HepG2 (cell line): ENCODE data around the gene CMTM3. TPM values are rescaled to one million over a fixed set of nuclear protein-coding genes. Genes with fewer than 3 reads are reported as not detected.

Experiments
- GPBP1L1 ChIP-seq: sonication (generic); formaldehyde crosslinking; IDR thresholded peaks from 2 replicates; pipeline ENCODE4 v1.5.0; 2020; ENCODE audit warnings: mild to moderate bottlenecking, missing genetic modification reagents
- HDAC1 ChIP-seq: sonication (generic); formaldehyde crosslinking; IDR thresholded peaks from 2 replicates; pipeline ENCODE4 v1.5.1; 2020; ENCODE audit warnings: mild to moderate bottlenecking, missing genetic modification reagents
- HNRNPH1 ChIP-seq: fragments of 200-400 bp; formaldehyde crosslinking; optimal IDR thresholded peaks from 2 replicates; pipeline ENCODE3; 2017; ENCODE audit warnings: mild to moderate bottlenecking, low read depth, low read length
- HOXD1 ChIP-seq: sonication (generic); formaldehyde crosslinking; IDR thresholded peaks from 2 replicates; pipeline ENCODE4 v1.5.0; 2020; ENCODE audit warnings: missing genetic modification reagents
- KAT7 ChIP-seq: IDR thresholded peaks from 2 replicates; pipeline ENCODE4 v1.6.1; 2018; ENCODE audit warnings: borderline replicate concordance, missing compliant biosample characterization
- KDM5B ChIP-seq: sonication (generic); formaldehyde crosslinking; IDR thresholded peaks from 2 replicates; pipeline ENCODE4 v1.4.0; 2020; ENCODE audit warnings: missing genetic modification reagents, mild to moderate bottlenecking, borderline replicate concordance
- KIAA2018 ChIP-seq: sonication (generic); formaldehyde crosslinking; IDR thresholded peaks from 2 replicates; pipeline ENCODE4 v1.5.0; 2020; ENCODE audit warnings: mild to moderate bottlenecking, missing genetic modification reagents, borderline replicate concordance
- RFX3 ChIP-seq: IDR thresholded peaks from 2 replicates; pipeline ENCODE4 v1.6.1; 2016; ENCODE audit warnings: missing biosample characterization, missing genetic modification reagents
- RFXANK ChIP-seq: IDR thresholded peaks from 2 replicates; pipeline ENCODE4 v1.6.1; 2016
- SRSF9 ChIP-seq: fragments of 200-400 bp; formaldehyde crosslinking; IDR thresholded peaks from 2 replicates; pipeline ENCODE4 v1.6.1; 2018; ENCODE audit warnings: borderline replicate concordance, mild to moderate bottlenecking, low read depth, low read length; ENCODE audit not compliant: insufficient read depth, poor library complexity, severe bottlenecking
- TBL1XR1 ChIP-seq: fragments of 150-350 bp; IDR thresholded peaks from 2 replicates; pipeline ENCODE4 v1.6.1; 2014; ENCODE audit warnings: borderline replicate concordance, low read length; ENCODE audit not compliant: partially characterized antibody
- YY1 ChIP-seq: IDR thresholded peaks from 2 replicates; pipeline ENCODE4 v1.6.1; 2011; ENCODE audit warnings: low read length, low read depth, moderate library complexity, mild to moderate bottlenecking; ENCODE audit not compliant: insufficient read depth, insufficient replicate concordance
- ZFP36L2 ChIP-seq: sonication (generic); formaldehyde crosslinking; IDR thresholded peaks from 2 replicates; pipeline ENCODE4 v1.4.0; 2020; ENCODE audit warnings: missing genetic modification reagents
- ZNF282 ChIP-seq: fragments of 450-650 bp; IDR thresholded peaks from 2 replicates; pipeline ENCODE4 v1.6.1; 2018; ENCODE audit not compliant: partially characterized antibody
- ZNF33B ChIP-seq: sonication (generic); formaldehyde crosslinking; IDR thresholded peaks from 2 replicates; pipeline ENCODE4 v1.5.1; 2020; ENCODE audit warnings: mild to moderate bottlenecking, missing genetic modification reagents
- ZNF431 ChIP-seq: sonication (generic); formaldehyde crosslinking; IDR thresholded peaks from 2 replicates; pipeline ENCODE4 v1.9.0; 2022; ENCODE audit warnings: missing genetic modification reagents, low read depth, mild to moderate bottlenecking, borderline replicate concordance
- ZNF484 ChIP-seq: sonication (generic); formaldehyde crosslinking; IDR thresholded peaks from 2 replicates; pipeline ENCODE4 v1.5.1; 2020; ENCODE audit warnings: mild to moderate bottlenecking, low read depth, missing genetic modification reagents, borderline replicate concordance
- ZNF530 ChIP-seq: sonication (generic); formaldehyde crosslinking; IDR thresholded peaks from 2 replicates; pipeline ENCODE4 v1.5.0; 2020; ENCODE audit warnings: low read depth, mild to moderate bottlenecking, missing genetic modification reagents
- ZNF543 ChIP-seq: sonication (generic); formaldehyde crosslinking; IDR thresholded peaks from 2 replicates; pipeline ENCODE4 v1.4.0; 2020; ENCODE audit warnings: mild to moderate bottlenecking, missing genetic modification reagents
- ZNF614 ChIP-seq: IDR thresholded peaks from 2 replicates; pipeline ENCODE4 v1.6.1; 2018; ENCODE audit warnings: missing biosample characterization, missing genetic modification reagents, inconsistent platforms, borderline replicate concordance
- ZZZ3 ChIP-seq: sonication (generic); formaldehyde crosslinking; IDR thresholded peaks from 2 replicates; pipeline ENCODE4 v1.4.0; 2020; ENCODE audit warnings: missing genetic modification reagents, mild to moderate bottlenecking, borderline replicate concordance
- polyA plus RNA-seq, 8 experiments: library from polyadenylated mRNA; depleted of rRNA in 3 of 8; stranded (reverse) in 7 of 8; unstranded in 1 of 8; fragments of >200 nt; fragmentation: Illumina TruSeq in 4 of 8; extraction: Trizol in 4 of 8; gene quantifications; 2 replicates each; pipeline versions ENCODE4 v1.2.1 to v1.2.3, GENCODE V29; 2011 to 2016; ENCODE audit warnings: low read depth in 4 of 8, missing spikeins in 1 of 8, mixed read lengths in 1 of 8; ENCODE audit not compliant: insufficient read depth in 1 of 8
- total RNA-seq, 5 experiments: library from RNA; depleted of rRNA; stranded (reverse); fragments of >200 nt; fragmentation: Illumina TruSeq; extraction: Trizol; gene quantifications; 2 replicates each; pipeline ENCODE4 v1.2.3, GENCODE V29; 2016; ENCODE audit warnings: low read depth in 1 of 5

Gene CMTM3
- total and polyA plus RNA-seq, 2 of the 13 experiments (the other 11 are each of a cell fraction or from before 2014, with no cell fraction given): 29.2 to 48.7 TPM

GRCh38 chr16:66603537-66604375 is 748 bp upstream of the CMTM3 start (continued):
- peak; percentile 69; the same call in 1 of the 2 replicates for TF ChIP-seq KDM5B
- TF ChIP-seq ZNF33B: peak; percentile 49; the same call in 1 of the 2 replicates
- no peak for TF ChIP-seq ZNF431
- TF ChIP-seq SRSF9: no peak
- TF ChIP-seq ZFP36L2 (CRISPR knock-in tag): no peak
- no peak for TF ChIP-seq ZNF530 (CRISPR knock-in tag)
- TF ChIP-seq ZNF282: peak; percentile 26
- TF ChIP-seq RFXANK (CRISPR knock-in tag): no peak
- no peak for TF ChIP-seq KIAA2018 (CRISPR knock-in tag)
- TF ChIP-seq ZNF614 (CRISPR knock-in tag): no peak
- TF ChIP-seq YY1: no peak
- TF ChIP-seq ZZZ3: no peak
- TF ChIP-seq RFX3 (CRISPR knock-in tag): no peak
- no peak for TF ChIP-seq TBL1XR1
- no peak for TF ChIP-seq GPBP1L1 (CRISPR knock-in tag)
- TF ChIP-seq KAT7 (CRISPR knock-in tag): peak; percentile 65; the same call in 1 of the 2 replicates
- TF ChIP-seq ZNF484 (CRISPR knock-in tag): no peak
- 0 out of 2 replicates have a peak, but pooled peaks have one; percentile 26 for TF ChIP-seq ZNF543 (CRISPR knock-in tag)
- TF ChIP-seq HDAC1 (CRISPR knock-in tag): peak; percentile 83
- no peak for TF ChIP-seq HNRNPH1
- no peak for TF ChIP-seq HOXD1 (CRISPR knock-in tag)
